K562 treated with DMSO at 1 percent for 24 hours (cell line): Measurements from ENCODE around the gene ETNPPL. TPM values are rescaled to one million over a fixed set of nuclear protein-coding genes. Genes with fewer than 3 reads are reported as not detected.

ENCODE experiments used
- total RNA-seq: library from RNA; unstranded; fragments of 300-600 nt; gene quantifications from 2 replicates; pipeline ENCODE4 v1.2.3, GENCODE V29; 2022; ENCODE audit warnings: low read depth; ENCODE audit not compliant: insufficient read depth

The ETNPPL gene
- not detected in 2 replicates for total RNA-seq

GRCh38 chr4:108762559-108763225 is at the start of gene ETNPPL:
Gene ETNPPL (minus strand): TSS chr4:108763053. CDS start chr4:108762898, 155 bp downstream.

Other genes with a start within 250 kb of the ETNPPL start
- gene RPL34, start 142.5 kb downstream of the ETNPPL start, total RNA-seq = 3,219 and 3,299 TPM in 2 replicates
- gene OSTC, start 112.5 kb downstream of the ETNPPL start, total RNA-seq = 108 and 118 TPM in 2 replicates